ENCODE data around the gene PHLDA2. TPM values are rescaled to one million over a fixed set of nuclear protein-coding genes. Genes with fewer than 3 reads are reported as not detected.

PHLDA2 gene
- polyA plus RNA-seq, 2 of the 4 experiments (the other 2 are of a cell fraction) = 7.0 to 49.6 TPM

- DNase-seq (ENCODE audit: low read depth in 1 of 2, low spot score in 1 of 2) = no peak
- WGBS (ENCODE audit: missing lambda C conversion rate) = 95% methylated on average over 3 of the region's 9 CpGs
- CTCF ChIA-PET = interaction anchor here (1.3 to 9.9 kb wide), 5 partner anchors 10 to 492 kb away, joined by 3 to 52 read pairs (median 10); partner anchors contain the start of gene PHLDA2
- no peak for FAIRE-seq
- Histone ChIP-seq H3K4me1 (peaks cover 5% of the 10 kb centered on the region; the same call in 2 of the 3 replicates), H3K27ac (no peak overlapping the region), H3K4me3 (no peak overlapping the region), H3K9me3 (no peaks in the 10 kb centered on the region), H3K4me2 (no peak overlapping the region)
- ATAC-seq = no peak
- POLR2A ChIA-PET = interaction anchor here (6.7 kb wide), 1 partner anchor 10 kb away, joined by 36 read pairs; the partner anchor contains the start of gene PHLDA2
- TF ChIP-seq SREBF2 (IDR thresholded peaks at IDR 0.05) (no peak), ATOH8 (CRISPR knock-in tag; IDR thresholded peaks at IDR 0.05; ENCODE audit: low read depth) (no peak), MAZ (IDR thresholded peaks at IDR 0.05; ENCODE audit: borderline replicate concordance, low read depth, low read length) (no peak), HOXB13 (CRISPR knock-in tag; IDR thresholded peaks at IDR 0.05; ENCODE audit: low read depth) (no peak), HDAC2 (IDR thresholded peaks at IDR 0.05) (no peak), PHF8 (IDR thresholded peaks at IDR 0.05; ENCODE audit: borderline replicate concordance, low read depth) (no peak), BCL3 (IDR thresholded peaks at IDR 0.05) (no peak), JUNB (IDR thresholded peaks at IDR 0.05) (no peak), ZFP36 (IDR thresholded peaks at IDR 0.05; ENCODE audit: borderline replicate concordance, partially characterized antibody) (no peak), REST (IDR thresholded peaks at IDR 0.05) (no peak), ZC3H11A (IDR thresholded peaks at IDR 0.05) (no peak), RARB (CRISPR knock-in tag; IDR thresholded peaks at IDR 0.05) (no peak), CBX8 (IDR thresholded peaks at IDR 0.05) (no peak), HOXB5 (CRISPR knock-in tag; IDR thresholded peaks at IDR 0.05) (no peak), POLR2A (IDR thresholded peaks at IDR 0.05; ENCODE audit: low read length) (no peak), BHLHE40 (IDR thresholded peaks at IDR 0.05; ENCODE audit: low read depth, low read length) (no peak), NPAS2 (CRISPR knock-in tag; IDR thresholded peaks at IDR 0.05; ENCODE audit: borderline replicate concordance) (no peak)
Observed at GRCh38 chr11:2919188-2919587, 10.0 kb downstream of the PHLDA2 start.

- FAIRE-seq (no peak), ATAC-seq (no peak), DNase-seq (ENCODE audit: low read depth in 1 of 2, low spot score in 1 of 2) (no peak)
- no peak overlapping the region for H3K27ac ChIP-seq
- H3K4me2 ChIP-seq = no peak overlapping the region
- ChIA-PET CTCF (interaction anchor here (1.1 to 9.9 kb wide), 4 partner anchors 12 to 386 kb away, joined by 3 to 52 read pairs (median 21); partner anchors contain the start of gene PHLDA2), POLR2A (interaction anchor here (6.7 kb wide), 1 partner anchor 11 kb away, joined by 36 read pairs; the partner anchor contains the start of gene PHLDA2)
- WGBS (ENCODE audit: missing lambda C conversion rate) = 94% methylated on average over 20 of the region's 25 CpGs
- H3K9me3 ChIP-seq = no peaks in the 10 kb centered on the region
- H3K4me1 ChIP-seq = peaks cover 9% of the 10 kb centered on the region
- no peak overlapping the region for H3K4me3 ChIP-seq
- TF ChIP-seq POLR2AphosphoS2 (conservative IDR thresholded peaks at IDR 0.05; ENCODE audit: low read length) (no peak), NPAS2 (CRISPR knock-in tag; IDR thresholded peaks at IDR 0.05; ENCODE audit: borderline replicate concordance) (no peak), EHF (CRISPR knock-in tag; IDR thresholded peaks at IDR 0.05) (no peak), RAD21 (conservative IDR thresholded peaks at IDR 0.05 in 1 of 2, IDR thresholded peaks at IDR 0.05 in 1 of 2) (no peak), JUN (IDR thresholded peaks at IDR 0.05) (no peak), KDM1A (IDR thresholded peaks at IDR 0.05; ENCODE audit: low read depth) (no peak), TFCP2L1 (CRISPR knock-in tag; IDR thresholded peaks at IDR 0.05) (no peak), ZSCAN20 (CRISPR knock-in tag; IDR thresholded peaks at IDR 0.05) (no peak), PBX3 (IDR thresholded peaks at IDR 0.05) (no peak), HES2 (IDR thresholded peaks at IDR 0.05) (no peak), MAX (IDR thresholded peaks at IDR 0.05) (no peak), PHF8 (IDR thresholded peaks at IDR 0.05; ENCODE audit: borderline replicate concordance, low read depth) (no peak), HMGXB4 (CRISPR knock-in tag; IDR thresholded peaks at IDR 0.05; ENCODE audit: borderline replicate concordance) (no peak), BHLHE40 (IDR thresholded peaks at IDR 0.05; ENCODE audit: low read depth, low read length) (no peak), POLR2A (IDR thresholded peaks at IDR 0.05; ENCODE audit: low read length) (no peak), SMC3 (IDR thresholded peaks at IDR 0.05) (no peak)
Observed at GRCh38 chr11:2917842-2918490, 11.3 kb downstream of the PHLDA2 start.

Data from A549 (cell line).